ENCODE measurements around the gene MECP2. TPM values are rescaled to one million over a fixed set of nuclear protein-coding genes. Genes with fewer than 3 reads are reported as not detected.

Gene MECP2
- total RNA-seq, 1 experiment from 2014 or later = 88.9 TPM

DNA sequence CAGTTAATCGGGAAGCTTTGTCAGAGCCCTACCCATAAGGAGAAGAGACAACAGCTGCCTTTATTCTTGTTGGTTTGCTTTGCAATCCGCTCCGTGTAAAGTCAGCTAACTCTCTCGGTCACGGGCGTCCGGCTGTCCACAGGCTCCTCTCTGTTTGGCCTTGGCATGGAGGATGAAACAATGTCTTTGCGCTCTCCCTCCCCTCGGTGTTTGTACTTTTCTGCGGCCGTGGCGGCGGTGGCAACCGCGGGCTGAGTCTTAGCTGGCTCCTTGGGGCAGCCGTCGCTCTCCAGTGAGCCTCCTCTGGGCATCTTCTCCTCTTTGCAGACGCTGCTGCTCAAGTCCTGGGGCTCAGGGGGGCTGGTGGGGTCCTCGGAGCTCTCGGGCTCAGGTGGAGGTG, 67.3 kb downstream of the MECP2 start:
- Histone ChIP-seq H3K36me3 (ENCODE audit: control insufficient read depth, insufficient read depth, low read length) (no peaks in the 10 kb centered on the region; the same call in 1 of the 2 replicates), H3K27ac (ENCODE audit: low read length) (no peak overlapping the region), H3K9me3 (ENCODE audit: control insufficient read depth, insufficient read depth, low read depth, low read length) (no peaks in the 10 kb centered on the region), H3K27me3 (ENCODE audit: control insufficient read depth, insufficient read depth, low read length) (no peaks in the 10 kb centered on the region), H3K4me3 (ENCODE audit: low read depth in 2 of 2, low read length in 2 of 2) (no peak overlapping the region), H3K4me1 (ENCODE audit: control insufficient read depth, insufficient read depth, low read length) (no peaks in the 10 kb centered on the region)
- DNase-seq (ENCODE audit: low read depth, low spot score) (no peak), ATAC-seq (no peak)
- POLR2A ChIA-PET = interaction anchor here (0.6 kb wide), 1 partner anchor 14 kb away, joined by 4 read pairs; no protein-coding TSS in a partner anchor
- CTCF ChIA-PET = no interaction called here
- in situ Hi-C loops (cut with HindIII; ENCODE audit: low pct_unique_long_range_greater_than_20kb, low sequenced_read_pairs) = no loop called here
- no TSS peak for BruUV-seq (replicated peaks)
- intact Hi-C loops (cut with micrococcal nuclease; ENCODE audit: unreplicated experiment) = no loop called here
- TF ChIP-seq TCF7L2 (IDR thresholded peaks at IDR 0.05; ENCODE audit: low read depth, low read length) (no peak), POLR2AphosphoS5 (IDR thresholded peaks at IDR 0.05; ENCODE audit: low read depth, low read length) (no peak), REST (IDR thresholded peaks at IDR 0.05; ENCODE audit: insufficient read depth in 1 of 2, low read depth in 2 of 2, low read length in 1 of 2) (no peak), SIN3A (IDR thresholded peaks at IDR 0.05; ENCODE audit: borderline replicate concordance, insufficient read depth, low read depth, low read length) (no peak)
- TF ChIP-seq, protein P1, sequence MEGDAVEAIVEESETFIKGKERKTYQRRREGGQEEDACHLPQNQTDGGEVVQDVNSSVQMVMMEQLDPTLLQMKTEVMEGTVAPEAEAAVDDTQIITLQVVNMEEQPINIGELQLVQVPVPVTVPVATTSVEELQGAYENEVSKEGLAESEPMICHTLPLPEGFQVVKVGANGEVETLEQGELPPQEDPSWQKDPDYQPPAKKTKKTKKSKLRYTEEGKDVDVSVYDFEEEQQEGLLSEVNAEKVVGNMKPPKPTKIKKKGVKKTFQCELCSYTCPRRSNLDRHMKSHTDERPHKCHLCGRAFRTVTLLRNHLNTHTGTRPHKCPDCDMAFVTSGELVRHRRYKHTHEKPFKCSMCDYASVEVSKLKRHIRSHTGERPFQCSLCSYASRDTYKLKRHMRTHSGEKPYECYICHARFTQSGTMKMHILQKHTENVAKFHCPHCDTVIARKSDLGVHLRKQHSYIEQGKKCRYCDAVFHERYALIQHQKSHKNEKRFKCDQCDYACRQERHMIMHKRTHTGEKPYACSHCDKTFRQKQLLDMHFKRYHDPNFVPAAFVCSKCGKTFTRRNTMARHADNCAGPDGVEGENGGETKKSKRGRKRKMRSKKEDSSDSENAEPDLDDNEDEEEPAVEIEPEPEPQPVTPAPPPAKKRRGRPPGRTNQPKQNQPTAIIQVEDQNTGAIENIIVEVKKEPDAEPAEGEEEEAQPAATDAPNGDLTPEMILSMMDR (IDR thresholded peaks at IDR 0.05) = no peak

DNA sequence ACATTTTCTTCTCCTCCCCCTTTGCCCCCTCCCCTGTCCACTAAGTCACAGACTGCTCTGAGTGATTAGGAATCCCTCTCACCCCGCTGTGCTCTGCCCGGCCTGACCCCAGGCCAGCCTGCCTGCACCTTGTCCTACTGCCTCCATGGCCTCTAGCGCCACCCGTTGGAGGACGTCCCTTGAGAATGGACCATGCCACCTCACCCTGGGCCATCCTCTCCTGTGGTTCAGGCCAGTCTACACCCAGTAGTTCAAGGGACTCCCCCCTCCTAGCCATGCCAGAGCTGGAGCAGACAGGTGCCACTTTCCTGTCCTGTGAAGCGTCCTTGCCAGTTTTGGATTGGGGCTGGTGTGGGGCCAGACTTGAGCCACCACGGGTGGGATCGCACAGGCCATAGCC, 68.1 kb downstream of the MECP2 start:
- Histone ChIP-seq H3K4me1 (ENCODE audit: control insufficient read depth, insufficient read depth, low read length) (no peaks in the 10 kb centered on the region), H3K4me3 (ENCODE audit: low read depth in 2 of 2, low read length in 2 of 2) (no peak overlapping the region), H3K27me3 (ENCODE audit: control insufficient read depth, insufficient read depth, low read length) (no peaks in the 10 kb centered on the region), H3K27ac (ENCODE audit: low read length) (no peak overlapping the region), H3K9me3 (ENCODE audit: control insufficient read depth, insufficient read depth, low read depth, low read length) (no peaks in the 10 kb centered on the region), H3K36me3 (ENCODE audit: control insufficient read depth, insufficient read depth, low read length) (no peaks in the 10 kb centered on the region; the same call in 1 of the 2 replicates)
- intact Hi-C loops (cut with micrococcal nuclease; ENCODE audit: unreplicated experiment) (no loop called here), in situ Hi-C loops (cut with HindIII; ENCODE audit: low pct_unique_long_range_greater_than_20kb, low sequenced_read_pairs) (no loop called here)
- TF ChIP-seq POLR2AphosphoS5 (IDR thresholded peaks at IDR 0.05; ENCODE audit: low read depth, low read length) (no peak), REST (IDR thresholded peaks at IDR 0.05; ENCODE audit: insufficient read depth in 1 of 2, low read depth in 2 of 2, low read length in 1 of 2) (no peak), TCF7L2 (IDR thresholded peaks at IDR 0.05; ENCODE audit: low read depth, low read length) (no peak)
- TF ChIP-seq, protein P1 (IDR thresholded peaks at IDR 0.05) = no peak
- BruUV-seq (replicated peaks) = no TSS peak
- ATAC-seq (no peak; the same call in 1 of the 2 replicates), DNase-seq (ENCODE audit: low read depth, low spot score) (no peak)
- POLR2A ChIA-PET = no interaction called here
- CTCF ChIA-PET = no interaction called here
